Suprapubic skin (tissue), 4 donors: ENCODE data around the gene PPP2R2B.

Source experiments
- CTCF ChIP-seq, 2 donors: fragments of 200-600 bp in 1 of 2; fragments of 450-650 bp in 1 of 2; sonication (generic) in 1 of 2; IDR thresholded peaks; one replicate each; pipeline ENCODE4 v1.5.1; 2016 to 2019; ENCODE audit warnings: antibody characterized with exemption in 2 of 2, mild to moderate bottlenecking in 1 of 2, moderate library complexity in 1 of 2
- EP300 ChIP-seq: sonication (generic); formaldehyde crosslinking; IDR thresholded peaks from one replicate; pipeline ENCODE4 v1.6.1; 2017; ENCODE audit warnings: antibody characterized with exemption
- POLR2A ChIP-seq, 2 donors: fragments of 450-650 bp; IDR thresholded peaks; one replicate each; pipeline ENCODE4 v1.6.1; 2017; ENCODE audit warnings: antibody characterized with exemption in 2 of 2, mild to moderate bottlenecking in 2 of 2, moderate library complexity in 2 of 2
- POLR2AphosphoS5 ChIP-seq, 3 donors: sonication (generic); formaldehyde crosslinking; IDR thresholded peaks; one replicate each; pipeline ENCODE4 v1.6.1; 2017; ENCODE audit warnings: antibody characterized with exemption in 3 of 3

- no peak for TF ChIP-seq CTCF (IDR thresholded peaks at IDR 0.05)
- TF ChIP-seq POLR2AphosphoS5 (IDR thresholded peaks at IDR 0.05), result no peak
- TF ChIP-seq EP300, result no peak
- no peak for TF ChIP-seq POLR2A (IDR thresholded peaks at IDR 0.05)
Measured at GRCh38 chr5:146660376-146660960, 218.1 kb downstream of the PPP2R2B start.
